ENCODE measurements around the gene RBFOX1.

Gene RBFOX1

GRCh38 chr16:7332611-7333010 is at the start of gene RBFOX1:
Gene RBFOX1, plus strand, starts transcription at chr16:7332845.
- no peak for DNase-seq (ENCODE audit: low spot score)

GRCh38 chr16:7284780-7285179 is 47.9 kb upstream of the RBFOX1 start:
- no peak for DNase-seq (ENCODE audit: low spot score)

- no peak for DNase-seq (ENCODE audit: low spot score)
Measured at GRCh38 chr16:7285520-7285919, 47.1 kb upstream of the RBFOX1 start.

- DNase-seq (ENCODE audit: low spot score) = no peak
Measured at GRCh38 chr16:7289299-7289698, 43.3 kb upstream of the RBFOX1 start.

GRCh38 chr16:7290682-7291081 is 42.0 kb upstream of the RBFOX1 start:
- DNase-seq (ENCODE audit: low spot score) = no peak

- no peak for DNase-seq (ENCODE audit: low spot score)
Measured at GRCh38 chr16:7294020-7294419, 38.6 kb upstream of the RBFOX1 start.

- no peak for DNase-seq (ENCODE audit: low spot score)
Measured at GRCh38 chr16:7303052-7303610, 29.5 kb upstream of the RBFOX1 start.

GRCh38 chr16:7303660-7304200 is 28.9 kb upstream of the RBFOX1 start:
- DNase-seq (ENCODE audit: low spot score) = no peak

GRCh38 chr16:7304279-7304678 is 28.4 kb upstream of the RBFOX1 start:
- DNase-seq (ENCODE audit: low spot score) = no peak

- DNase-seq (ENCODE audit: low spot score) = no peak
Measured at GRCh38 chr16:7304958-7305357, 27.7 kb upstream of the RBFOX1 start.

GRCh38 chr16:7313170-7313569 is 19.5 kb upstream of the RBFOX1 start:
- no peak for DNase-seq (ENCODE audit: low spot score)

GRCh38 chr16:7314163-7314562 is 18.5 kb upstream of the RBFOX1 start:
- DNase-seq (ENCODE audit: low spot score) = no peak

GRCh38 chr16:7315813-7316212 is 16.8 kb upstream of the RBFOX1 start:
- DNase-seq (ENCODE audit: low spot score) = no peak

- no peak for DNase-seq (ENCODE audit: low spot score)
Measured at GRCh38 chr16:7316281-7316888, 16.3 kb upstream of the RBFOX1 start.

- no peak for DNase-seq (ENCODE audit: low spot score)
Measured at GRCh38 chr16:7317982-7318381, 14.7 kb upstream of the RBFOX1 start.

GRCh38 chr16:7318686-7319085 is 14.0 kb upstream of the RBFOX1 start:
- DNase-seq (ENCODE audit: low spot score) = no peak

- DNase-seq (ENCODE audit: low spot score) = no peak
Measured at GRCh38 chr16:7319514-7319913, 13.1 kb upstream of the RBFOX1 start.

GRCh38 chr16:7321661-7322060 is 11.0 kb upstream of the RBFOX1 start:
- no peak for DNase-seq (ENCODE audit: low spot score)

- DNase-seq (ENCODE audit: low spot score) = no peak
Measured at GRCh38 chr16:7324321-7324720, 8.3 kb upstream of the RBFOX1 start.

- DNase-seq (ENCODE audit: low spot score) = no peak
Measured at GRCh38 chr16:7325834-7326233, 6.8 kb upstream of the RBFOX1 start.

GRCh38 chr16:7330709-7331108 is 1.9 kb upstream of the RBFOX1 start:
- DNase-seq (ENCODE audit: low spot score) = no peak

- DNase-seq (ENCODE audit: low spot score) = no peak
Measured at GRCh38 chr16:7331997-7332396, 648 bp upstream of the RBFOX1 start.

- DNase-seq (ENCODE audit: low spot score) = no peak
Measured at GRCh38 chr16:7333180-7333725, 608 bp downstream of the RBFOX1 start.
